Epithelial cell of prostate (primary cell): Measurements from ENCODE around the gene ATP5F1A.
"Not testable (repeated sequence)": the region's sequence is repeated elsewhere in the genome, so short reads cannot be mapped to it uniquely, and the experiment has no call there.

Experiments used
- DNase-seq: peaks from one replicate; pipeline ENCODE4 v3.0.0-alpha.2; 2011; ENCODE audit warnings: low read depth, low spot score
- H3K27ac ChIP-seq: fragments of 450-650 bp; 2 replicates; pipeline ENCODE4 v1.5.1; 2017; ENCODE audit warnings: mild to moderate bottlenecking

Gene ATP5F1A

DNA sequence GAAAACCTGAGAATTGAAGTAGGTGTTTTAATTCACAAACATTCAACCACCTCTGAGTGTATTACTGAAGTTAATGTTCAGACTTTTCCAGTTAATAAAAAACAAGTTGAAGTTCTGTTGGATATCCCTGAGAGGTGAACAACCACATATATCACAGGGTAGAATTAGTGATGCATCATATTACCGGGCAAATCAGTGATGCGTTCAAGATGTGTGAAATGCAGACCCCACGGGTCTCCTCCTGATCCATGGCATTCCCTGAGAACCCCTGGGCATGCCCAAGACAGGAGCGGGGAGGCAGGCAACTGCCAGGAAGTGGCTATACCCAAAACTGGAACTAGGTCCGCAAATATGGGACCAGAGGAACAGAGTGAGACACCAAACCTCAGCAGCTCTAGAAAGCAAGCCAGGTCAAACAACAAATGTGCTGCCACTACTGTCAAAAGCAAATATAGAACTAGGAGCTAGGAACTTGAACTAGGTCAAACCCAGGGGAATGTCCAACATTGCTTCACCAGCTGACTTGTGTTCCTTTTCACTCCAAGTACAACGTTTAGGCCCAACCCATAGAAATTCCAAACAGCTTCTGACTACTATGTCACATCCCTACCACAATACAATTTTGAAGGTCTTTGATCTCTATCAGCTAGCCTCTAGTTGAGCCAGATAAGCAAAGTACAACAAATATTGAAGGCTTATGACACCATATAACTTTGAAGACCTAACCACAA is 46.2 kb downstream of the ATP5F1A start:
- DNase-seq: peak; percentile 66
- peak overlapping the region; percentile 53 for H3K27ac ChIP-seq

- H3K27ac ChIP-seq: no peak overlapping the region
- no peak for DNase-seq
These were observed 47.8 kb downstream of the ATP5F1A start for GRCh38 chr18:46050268-46050667.

DNA sequence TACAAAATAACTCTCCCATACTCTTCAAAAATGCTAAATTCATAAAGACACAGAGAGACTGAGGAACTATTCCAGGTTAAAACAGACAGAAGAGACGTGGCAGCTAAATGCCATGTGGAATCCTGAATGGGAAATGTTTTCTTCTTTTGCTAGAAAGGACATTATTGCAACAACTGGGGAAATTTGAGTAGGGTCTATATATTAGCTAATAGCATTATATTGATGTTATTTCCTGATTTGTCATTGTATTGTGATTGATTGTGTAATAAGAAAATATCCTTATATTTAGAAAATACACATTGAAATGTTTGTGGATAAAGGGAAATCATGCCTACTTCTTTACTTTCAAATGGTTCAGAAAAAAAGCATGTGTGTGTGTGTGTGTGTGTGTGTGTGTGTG is 49.5 kb downstream of the ATP5F1A start:
- DNase-seq: no peak
- H3K27ac ChIP-seq: no peak overlapping the region

- not testable (repeated sequence) for H3K27ac ChIP-seq, DNase-seq
These were observed 50.7 kb downstream of the ATP5F1A start for GRCh38 chr18:46047369-46047768.

DNA sequence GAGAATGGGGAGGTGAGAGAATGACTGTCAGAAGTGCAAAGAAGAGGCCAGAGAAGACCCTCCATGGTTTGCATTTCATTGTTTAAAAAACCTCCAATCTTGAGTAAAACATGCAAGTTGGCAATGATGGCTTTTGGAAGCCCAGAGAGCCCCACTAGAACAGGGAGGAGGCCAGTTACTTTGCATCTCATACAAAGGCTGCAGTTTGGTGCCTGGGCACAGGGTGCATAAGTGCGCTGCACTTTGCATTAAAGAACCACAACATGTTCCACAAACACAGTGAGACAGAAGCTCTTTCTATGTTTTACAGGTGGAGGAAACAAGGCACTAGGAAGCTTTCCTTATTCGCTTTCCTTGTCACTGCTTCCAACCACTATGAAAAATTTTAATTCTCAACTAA is 51.4 kb downstream of the ATP5F1A start:
- no peak overlapping the region for H3K27ac ChIP-seq
- no peak for DNase-seq

- H3K27ac ChIP-seq: no peak overlapping the region
These were observed 52.0 kb downstream of the ATP5F1A start for GRCh38 chr18:46046126-46046525.

DNA sequence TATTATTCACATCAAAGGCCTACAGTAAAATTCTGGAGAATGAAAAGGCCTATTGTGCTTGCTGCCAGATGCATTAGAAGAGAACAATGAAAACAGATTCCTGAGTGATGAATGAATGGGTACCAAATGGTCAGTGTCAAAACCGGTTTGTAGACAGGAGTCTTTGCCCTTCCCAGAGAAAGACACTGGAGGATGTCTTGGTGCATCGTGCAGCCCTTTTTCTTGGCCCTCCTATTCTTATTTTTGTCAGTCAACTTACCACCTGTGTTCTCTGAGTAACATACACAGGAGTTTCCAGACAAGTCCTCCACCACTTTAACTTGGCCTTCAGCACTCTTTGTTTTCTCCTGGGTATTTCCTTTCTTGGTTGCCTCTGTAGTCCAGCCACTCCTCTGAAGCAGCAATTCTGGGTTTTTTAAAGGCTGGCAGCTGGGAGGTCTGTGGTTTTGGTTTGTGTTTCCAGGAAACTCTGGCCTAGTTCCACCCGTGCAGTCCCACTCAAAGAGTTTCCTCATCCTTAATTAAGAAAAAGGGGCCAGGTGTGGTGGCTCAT is 55.4 kb downstream of the ATP5F1A start:
- peak overlapping the region; percentile 45 for H3K27ac ChIP-seq
- peak; percentile 29 for DNase-seq

More at GRCh38 chr18:46046126-46046525, 52.0 kb downstream of the ATP5F1A start:
- DNase-seq: no peak

DNA sequence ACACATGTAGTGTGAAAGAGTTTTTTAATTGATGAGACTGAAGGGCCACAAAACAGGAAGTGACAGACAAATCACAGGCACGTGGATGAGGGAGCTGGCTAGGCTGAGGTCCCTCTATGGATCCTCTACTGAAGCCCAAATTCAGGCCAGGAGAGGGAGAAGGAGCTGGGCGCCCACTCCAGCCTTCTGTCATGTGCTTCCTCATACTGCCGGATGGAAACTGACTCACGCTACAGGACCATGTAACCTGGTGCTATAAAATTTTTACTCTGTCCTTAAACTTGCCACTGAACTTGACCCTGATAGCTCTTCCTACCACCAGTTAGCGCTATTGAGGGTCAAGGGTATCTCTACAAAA is 57.4 kb downstream of the ATP5F1A start:
- no peak for DNase-seq
- H3K27ac ChIP-seq: no peak overlapping the region

DNA sequence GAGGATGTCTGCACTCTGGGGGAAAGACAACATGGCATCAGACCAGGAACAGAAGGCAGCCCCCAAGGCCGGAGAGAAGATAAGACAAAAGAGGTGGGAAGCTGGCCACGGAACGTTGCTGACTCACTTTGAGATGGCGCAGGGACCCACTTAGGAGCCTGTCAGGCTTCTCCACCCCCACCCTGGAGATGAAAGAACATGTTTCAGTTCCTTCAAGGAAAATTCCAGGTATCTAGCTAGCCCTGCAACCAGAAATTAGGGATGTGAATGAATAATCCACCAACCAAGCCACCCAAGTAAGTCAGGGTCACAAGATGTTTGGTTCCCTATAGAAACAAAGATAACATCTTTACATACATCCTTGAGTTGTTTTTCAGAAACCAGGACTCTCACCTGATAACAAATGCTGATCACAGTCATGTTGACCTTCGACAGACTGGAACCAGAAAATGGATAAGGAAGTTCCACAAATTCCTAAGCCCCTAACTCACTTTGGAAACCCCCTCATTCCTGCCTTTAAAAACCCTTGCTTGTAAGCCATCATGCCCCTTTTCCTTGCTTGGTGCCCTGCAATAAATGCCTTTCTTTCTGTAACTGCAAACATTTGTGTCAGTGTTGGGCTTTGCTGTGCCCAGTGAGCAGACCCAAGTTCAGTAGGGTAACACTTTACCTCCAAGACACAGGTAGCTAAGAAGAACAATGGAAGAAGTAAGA is 57.9 kb downstream of the ATP5F1A start:
- no peak for DNase-seq
- no peak overlapping the region for H3K27ac ChIP-seq

DNA sequence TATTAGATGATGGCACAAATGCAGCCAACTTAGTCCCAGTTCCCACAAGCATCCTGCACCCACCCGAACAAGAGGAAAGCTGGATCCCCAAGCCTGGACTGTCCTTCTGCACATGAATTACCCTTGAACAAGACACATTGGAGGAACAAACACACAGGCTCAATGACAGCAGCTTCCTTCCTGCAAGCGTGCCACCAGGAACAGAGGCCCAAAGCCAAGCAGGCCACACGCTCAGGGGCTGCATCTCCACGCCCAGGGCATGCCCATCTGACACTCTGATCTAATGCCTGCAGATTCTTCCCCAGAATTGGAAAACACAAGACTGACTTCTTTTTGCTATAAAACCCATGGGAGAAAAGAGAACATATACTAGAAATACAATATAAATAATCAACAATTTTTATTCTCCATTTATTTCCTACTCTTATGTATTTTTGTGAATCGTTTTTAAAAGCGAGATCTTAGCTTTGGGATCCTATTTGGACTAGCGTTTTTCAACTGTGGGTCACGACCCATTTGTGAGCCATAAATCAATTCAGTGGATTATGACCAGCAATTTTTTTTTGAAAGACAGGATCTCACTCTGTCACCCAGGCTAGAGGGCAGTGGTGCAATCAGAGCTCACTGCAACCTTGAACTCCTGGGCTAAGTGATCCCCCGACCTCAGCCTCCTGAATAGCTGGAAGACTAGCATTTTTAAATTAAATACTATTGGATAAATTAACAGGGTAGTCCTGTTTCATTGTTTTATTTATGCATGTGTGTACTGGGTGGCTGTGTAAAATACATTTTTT is 60.4 kb downstream of the ATP5F1A start:
- no peak overlapping the region for H3K27ac ChIP-seq
- DNase-seq: no peak

- no peak overlapping the region for H3K27ac ChIP-seq
- no peak for DNase-seq
These were observed 62.1 kb downstream of the ATP5F1A start for GRCh38 chr18:46035696-46036680.

DNA sequence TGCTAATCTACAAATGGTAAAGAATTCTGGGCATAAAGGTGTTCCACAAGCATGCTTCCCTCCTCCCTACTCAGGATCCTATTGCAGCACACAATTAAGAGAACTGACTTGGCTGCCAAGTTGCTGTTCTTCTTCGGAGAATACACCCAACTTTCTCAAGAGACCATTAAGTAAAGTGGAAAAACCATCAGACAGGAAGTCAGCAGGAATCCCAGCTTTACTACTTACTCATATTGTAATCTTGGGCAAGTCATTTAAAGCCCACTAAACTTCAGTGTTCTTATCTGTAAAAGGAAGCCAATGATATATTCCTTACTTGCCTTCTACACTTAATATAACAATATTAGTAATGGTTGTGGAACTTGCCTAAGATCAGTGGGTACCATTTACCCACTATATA is 63.9 kb downstream of the ATP5F1A start:
- peak overlapping the region; percentile 19 for H3K27ac ChIP-seq
- no peak for DNase-seq

DNA sequence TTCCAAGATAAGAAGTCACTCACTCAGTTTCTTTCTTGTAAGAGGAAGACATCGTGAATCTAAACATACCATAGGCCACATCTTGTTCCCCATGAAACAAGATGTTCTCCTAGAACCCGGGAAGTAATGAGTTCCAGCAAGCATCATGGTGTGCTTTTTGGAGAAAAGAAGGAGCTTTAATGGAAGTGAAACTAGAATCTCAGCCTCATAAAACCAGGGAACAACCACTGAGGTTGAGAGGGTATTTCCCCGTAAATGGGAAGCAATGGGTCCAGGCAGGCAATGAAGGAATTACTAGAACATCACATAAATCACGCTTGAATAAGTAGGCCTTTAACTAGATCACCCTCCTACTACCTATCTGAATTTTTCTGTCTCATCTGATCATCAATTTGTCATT is 66.4 kb downstream of the ATP5F1A start:
- DNase-seq: no peak
- H3K27ac ChIP-seq: no peak overlapping the region
